ENCODE results near the gene DOCK8.

DNA sequence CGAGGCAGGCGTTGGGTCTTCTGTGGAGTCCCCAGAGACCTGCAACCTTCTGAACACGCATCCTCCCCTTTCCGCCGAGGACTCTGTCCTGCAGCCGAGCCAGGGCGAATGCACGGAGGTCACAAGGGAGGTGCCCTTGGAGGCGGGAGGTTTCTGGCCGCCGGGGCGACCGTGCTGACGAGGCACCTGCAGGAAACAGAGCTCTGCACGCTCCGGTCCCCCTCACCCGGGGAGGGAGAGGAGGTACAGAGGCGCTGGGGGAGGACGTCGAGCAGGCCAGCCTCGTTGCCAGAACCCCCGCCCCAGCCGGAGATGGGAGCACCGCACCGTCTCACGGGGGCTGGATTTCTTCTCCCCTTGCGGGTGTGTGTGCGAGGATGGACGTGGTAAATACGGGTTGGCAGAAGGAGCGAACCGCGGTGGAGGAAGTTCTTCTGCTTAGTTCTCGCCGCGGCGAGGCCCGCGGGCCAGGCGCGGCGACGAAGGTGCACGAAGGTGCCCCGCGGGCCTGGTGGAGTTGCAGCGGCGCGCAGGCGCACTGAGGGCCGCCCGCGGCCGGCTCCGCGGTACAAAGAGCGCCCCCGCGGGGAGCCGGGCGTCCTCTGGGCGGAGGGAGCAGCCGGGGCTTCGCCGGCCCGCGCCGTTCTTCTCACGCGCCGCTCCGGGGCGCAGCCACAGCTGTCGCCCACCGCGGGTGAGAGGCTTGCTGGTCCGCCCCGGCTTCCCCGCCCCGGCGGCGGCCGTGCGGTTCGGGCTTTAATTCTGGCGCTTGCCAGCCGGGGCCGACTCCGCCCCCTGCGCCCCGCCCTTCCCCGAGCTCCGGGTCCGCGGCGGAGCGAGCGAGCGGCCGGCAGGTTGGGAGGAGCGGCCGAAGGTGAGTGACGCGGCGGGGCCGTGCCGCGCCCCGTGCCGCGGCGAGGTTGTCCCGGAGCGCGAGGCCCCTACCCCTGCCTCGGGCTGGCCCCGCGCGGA is 289.5 kb downstream of the DOCK8 start, which contains the start of gene KANK1:
- TF ChIP-seq, protein P1, sequence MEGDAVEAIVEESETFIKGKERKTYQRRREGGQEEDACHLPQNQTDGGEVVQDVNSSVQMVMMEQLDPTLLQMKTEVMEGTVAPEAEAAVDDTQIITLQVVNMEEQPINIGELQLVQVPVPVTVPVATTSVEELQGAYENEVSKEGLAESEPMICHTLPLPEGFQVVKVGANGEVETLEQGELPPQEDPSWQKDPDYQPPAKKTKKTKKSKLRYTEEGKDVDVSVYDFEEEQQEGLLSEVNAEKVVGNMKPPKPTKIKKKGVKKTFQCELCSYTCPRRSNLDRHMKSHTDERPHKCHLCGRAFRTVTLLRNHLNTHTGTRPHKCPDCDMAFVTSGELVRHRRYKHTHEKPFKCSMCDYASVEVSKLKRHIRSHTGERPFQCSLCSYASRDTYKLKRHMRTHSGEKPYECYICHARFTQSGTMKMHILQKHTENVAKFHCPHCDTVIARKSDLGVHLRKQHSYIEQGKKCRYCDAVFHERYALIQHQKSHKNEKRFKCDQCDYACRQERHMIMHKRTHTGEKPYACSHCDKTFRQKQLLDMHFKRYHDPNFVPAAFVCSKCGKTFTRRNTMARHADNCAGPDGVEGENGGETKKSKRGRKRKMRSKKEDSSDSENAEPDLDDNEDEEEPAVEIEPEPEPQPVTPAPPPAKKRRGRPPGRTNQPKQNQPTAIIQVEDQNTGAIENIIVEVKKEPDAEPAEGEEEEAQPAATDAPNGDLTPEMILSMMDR (conservative IDR thresholded peaks at IDR 0.05) = no peak; the same call in 1 of the 2 replicates
- TF ChIP-seq EZH2 (IDR thresholded peaks at IDR 0.05; ENCODE audit: low read depth) = no peak

Data from PC-9 (cell line).